ENCODE measurements around the gene DCLK3. TPM values are rescaled to one million over a fixed set of nuclear protein-coding genes. Genes with fewer than 3 reads are reported as not detected.

Gene DCLK3
- total RNA-seq, 1 experiment from 2014 or later: 0.55 TPM

- no peak for TF ChIP-seq HMGXB4 (CRISPR knock-in tag; IDR thresholded peaks at IDR 0.05)
- TF ChIP-seq MXD4 (CRISPR knock-in tag; IDR thresholded peaks at IDR 0.05; ENCODE audit: borderline replicate concordance): no peak
- no peak for TF ChIP-seq E2F1 (CRISPR knock-in tag; IDR thresholded peaks at IDR 0.05)
- no peak for TF ChIP-seq NR1H2 (CRISPR knock-in tag; IDR thresholded peaks at IDR 0.05)
Measured at GRCh38 chr3:36663666-36664291, 100.6 kb downstream of the DCLK3 start (continued).

- no peaks in the 10 kb centered on the region for H3K36me3 Mint-ChIP-seq
- ChIA-PET CTCF (interaction anchor here (0.8 kb wide), 2 partner anchors 15 to 397 kb away, joined by 3 read pairs; no protein-coding TSS in a partner anchor), POLR2A (no interaction called here)
- no peak for ATAC-seq
- H3K27ac Mint-ChIP-seq: no peak overlapping the region
- H3K4me1 Mint-ChIP-seq: 0 out of 2 replicates have a peak, but pooled peaks cover 4% of the 10 kb centered on the region
- peaks cover 3% of the 10 kb centered on the region for H3K9me3 Mint-ChIP-seq
- no peak for DNase-seq (ENCODE audit: low spot score)
- H3K27me3 Mint-ChIP-seq (ENCODE audit: low read depth): no peaks in the 10 kb centered on the region
- TF ChIP-seq CTCF (IDR thresholded peaks at IDR 0.05): no peak
- TF ChIP-seq ZNF232 (CRISPR knock-in tag; IDR thresholded peaks at IDR 0.05): no peak
- TF ChIP-seq ZNF396 (CRISPR knock-in tag; IDR thresholded peaks at IDR 0.05; ENCODE audit: borderline replicate concordance): no peak
- no peak for TF ChIP-seq HMGA2 (CRISPR knock-in tag; IDR thresholded peaks at IDR 0.05)
- TF ChIP-seq USF1 (CRISPR knock-in tag; IDR thresholded peaks at IDR 0.05): no peak
- TF ChIP-seq RELA (CRISPR knock-in tag; IDR thresholded peaks at IDR 0.05; ENCODE audit: borderline replicate concordance): no peak
- TF ChIP-seq MAX (CRISPR knock-in tag; IDR thresholded peaks at IDR 0.05): no peak
- TF ChIP-seq FOXK1 (CRISPR knock-in tag; IDR thresholded peaks at IDR 0.05): no peak
- TF ChIP-seq ZNF423 (CRISPR knock-in tag; IDR thresholded peaks at IDR 0.05): no peak
- TF ChIP-seq MLX (CRISPR knock-in tag; IDR thresholded peaks at IDR 0.05): no peak
- no peak for TF ChIP-seq ZBTB43 (CRISPR knock-in tag; IDR thresholded peaks at IDR 0.05)
- TF ChIP-seq CREB1 (CRISPR knock-in tag; IDR thresholded peaks at IDR 0.05): no peak
- no peak for TF ChIP-seq NR3C1 (CRISPR knock-in tag; conservative IDR thresholded peaks at IDR 0.05; ENCODE audit: low read depth)
- no peak for TF ChIP-seq E2F5 (CRISPR knock-in tag; IDR thresholded peaks at IDR 0.05)
- no peak overlapping the region for H3K4me3 Mint-ChIP-seq
Measured at GRCh38 chr3:36662626-36663025, 101.7 kb downstream of the DCLK3 start.

Other genes starting within 250 kb of the DCLK3 start
- 10.5 to 12.2 TPM (median 11.4 TPM) in 3 replicates for gene TRANK1, start 180.5 kb upstream of the DCLK3 start, total RNA-seq (2021)
- gene EPM2AIP1, start 228.6 kb upstream of the DCLK3 start, total RNA-seq (2021): 8.3 to 11.0 TPM (median 8.8 TPM) in 3 replicates
- gene MLH1, start 229.0 kb upstream of the DCLK3 start, total RNA-seq (2021): 46.4 to 47.2 TPM (median 47.2 TPM) in 3 replicates

All from WTC11 (cell line).